Measurements from ENCODE around the gene ZDHHC18.

DNA sequence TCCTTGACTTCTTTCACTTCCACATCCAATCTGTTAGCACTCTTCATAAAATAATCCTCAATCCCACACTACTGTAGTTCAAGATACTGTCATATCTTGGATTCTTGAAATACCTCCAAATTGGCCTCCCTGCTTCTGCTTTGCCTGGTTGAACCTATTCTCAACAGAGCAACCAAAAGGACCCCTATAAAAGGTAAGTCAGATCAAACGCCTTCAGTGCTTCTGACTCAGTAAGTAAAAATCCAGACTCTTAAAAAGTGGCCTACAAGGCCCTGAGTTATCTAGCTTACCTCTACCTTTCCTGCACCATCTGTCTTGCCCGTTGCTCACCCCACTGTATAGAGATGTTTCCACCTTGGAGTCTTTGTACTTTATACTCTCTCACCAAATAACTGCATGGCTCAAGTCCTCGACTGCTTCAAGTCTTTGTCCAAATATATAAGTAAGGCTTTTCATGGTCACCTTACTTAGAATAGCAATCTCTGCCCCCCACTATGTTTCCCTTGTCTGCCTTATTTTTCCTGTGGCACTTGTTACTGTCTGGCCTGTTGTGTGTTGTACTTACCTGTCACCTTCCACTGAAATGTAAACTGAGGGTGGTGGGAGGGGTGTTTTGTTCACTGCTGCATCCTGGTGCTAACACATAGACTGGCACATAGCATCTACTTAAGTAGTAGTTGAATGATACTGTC lies 43.8 kb upstream of the ZDHHC18 start:
- TF ChIP-seq, protein P1, sequence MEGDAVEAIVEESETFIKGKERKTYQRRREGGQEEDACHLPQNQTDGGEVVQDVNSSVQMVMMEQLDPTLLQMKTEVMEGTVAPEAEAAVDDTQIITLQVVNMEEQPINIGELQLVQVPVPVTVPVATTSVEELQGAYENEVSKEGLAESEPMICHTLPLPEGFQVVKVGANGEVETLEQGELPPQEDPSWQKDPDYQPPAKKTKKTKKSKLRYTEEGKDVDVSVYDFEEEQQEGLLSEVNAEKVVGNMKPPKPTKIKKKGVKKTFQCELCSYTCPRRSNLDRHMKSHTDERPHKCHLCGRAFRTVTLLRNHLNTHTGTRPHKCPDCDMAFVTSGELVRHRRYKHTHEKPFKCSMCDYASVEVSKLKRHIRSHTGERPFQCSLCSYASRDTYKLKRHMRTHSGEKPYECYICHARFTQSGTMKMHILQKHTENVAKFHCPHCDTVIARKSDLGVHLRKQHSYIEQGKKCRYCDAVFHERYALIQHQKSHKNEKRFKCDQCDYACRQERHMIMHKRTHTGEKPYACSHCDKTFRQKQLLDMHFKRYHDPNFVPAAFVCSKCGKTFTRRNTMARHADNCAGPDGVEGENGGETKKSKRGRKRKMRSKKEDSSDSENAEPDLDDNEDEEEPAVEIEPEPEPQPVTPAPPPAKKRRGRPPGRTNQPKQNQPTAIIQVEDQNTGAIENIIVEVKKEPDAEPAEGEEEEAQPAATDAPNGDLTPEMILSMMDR (IDR thresholded peaks at IDR 0.05; ENCODE audit: low read length), result no peak
- TF ChIP-seq EZH2phosphoT487 (IDR thresholded peaks at IDR 0.05; ENCODE audit: low read length), result no peak
